Measurements from ENCODE around the gene ENOX1. TPM values are rescaled to one million over a fixed set of nuclear protein-coding genes. Genes with fewer than 3 reads are reported as not detected.

ENOX1 gene
- total RNA-seq, 1 donor from 2014 or later, result 0.60 TPM

GRCh38 chr13:43214124-43214523, 572.6 kb downstream of the ENOX1 start:
- no peak for TF ChIP-seq CTCF (IDR thresholded peaks at IDR 0.05; ENCODE audit: borderline replicate concordance)
- Histone ChIP-seq H3K27me3 (ENCODE audit: low read depth) (no peaks in the 10 kb centered on the region), H3K4me1 (no peaks in the 10 kb centered on the region), H3K27ac (replicated peaks) (no peak overlapping the region), H3K9me3 (replicated peaks) (no peaks in the 10 kb centered on the region), H3K36me3 (no peaks in the 10 kb centered on the region), H3K4me3 (no peak overlapping the region)
- intact Hi-C loops (cut with micrococcal nuclease), result no loop called here
- no peak for DNase-seq

- no peak for TF ChIP-seq CTCF (IDR thresholded peaks at IDR 0.05; ENCODE audit: borderline replicate concordance)
- Histone ChIP-seq H3K4me3 (no peak overlapping the region), H3K27me3 (ENCODE audit: low read depth) (no peaks in the 10 kb centered on the region), H3K27ac (replicated peaks) (no peak overlapping the region), H3K36me3 (no peaks in the 10 kb centered on the region), H3K4me1 (no peaks in the 10 kb centered on the region), H3K9me3 (replicated peaks) (peaks cover 15% of the 10 kb centered on the region)
- no peak for DNase-seq
- intact Hi-C loops (cut with micrococcal nuclease), result no loop called here
Measured at GRCh38 chr13:43206838-43207237, 579.9 kb downstream of the ENOX1 start.

- Histone ChIP-seq H3K4me1 (peaks cover 4% of the 10 kb centered on the region), H3K27me3 (ENCODE audit: low read depth) (no peaks in the 10 kb centered on the region), H3K36me3 (no peaks in the 10 kb centered on the region), H3K9me3 (replicated peaks) (peaks cover 15% of the 10 kb centered on the region), H3K4me3 (no peak overlapping the region), H3K27ac (replicated peaks) (no peak overlapping the region)
- no peak for DNase-seq
- TF ChIP-seq CTCF (IDR thresholded peaks at IDR 0.05; ENCODE audit: borderline replicate concordance), result no peak
- intact Hi-C loops (cut with micrococcal nuclease), result no loop called here
Measured at GRCh38 chr13:43205416-43205815, 581.4 kb downstream of the ENOX1 start.

- intact Hi-C loops (cut with micrococcal nuclease), result no loop called here
- no peak for DNase-seq
- TF ChIP-seq CTCF (IDR thresholded peaks at IDR 0.05; ENCODE audit: borderline replicate concordance), result no peak
Measured at GRCh38 chr13:43204591-43204990, 582.2 kb downstream of the ENOX1 start.

GRCh38 chr13:43203781-43204180, 583.0 kb downstream of the ENOX1 start:
- Histone ChIP-seq H3K27me3 (ENCODE audit: low read depth) (no peaks in the 10 kb centered on the region), H3K4me1 (peaks cover 8% of the 10 kb centered on the region), H3K36me3 (no peaks in the 10 kb centered on the region), H3K4me3 (no peak overlapping the region), H3K9me3 (replicated peaks) (peaks cover 15% of the 10 kb centered on the region), H3K27ac (replicated peaks) (no peak overlapping the region)
- intact Hi-C loops (cut with micrococcal nuclease), result no loop called here
- TF ChIP-seq CTCF (IDR thresholded peaks at IDR 0.05; ENCODE audit: borderline replicate concordance), result no peak
- no peak for DNase-seq

More at GRCh38 chr13:43204591-43204990, 582.2 kb downstream of the ENOX1 start:
- Histone ChIP-seq H3K27ac (replicated peaks) (no peak overlapping the region), H3K9me3 (replicated peaks) (peaks cover 15% of the 10 kb centered on the region), H3K4me1 (peaks cover 8% of the 10 kb centered on the region), H3K4me3 (no peak overlapping the region), H3K36me3 (no peaks in the 10 kb centered on the region), H3K27me3 (ENCODE audit: low read depth) (no peaks in the 10 kb centered on the region)

GRCh38 chr13:43200736-43201135, 586.0 kb downstream of the ENOX1 start:
- no peak for TF ChIP-seq CTCF (IDR thresholded peaks at IDR 0.05; ENCODE audit: borderline replicate concordance)
- no peak overlapping the region for H3K27ac ChIP-seq (replicated peaks)
- intact Hi-C loops (cut with micrococcal nuclease), result no loop called here

More at GRCh38 chr13:43200736-43201135, 586.0 kb downstream of the ENOX1 start:
- DNase-seq, result no peak
- H3K27me3 ChIP-seq (ENCODE audit: low read depth), result no peaks in the 10 kb centered on the region
- peaks cover 21% of the 10 kb centered on the region for H3K4me1 ChIP-seq
- no peak overlapping the region for H3K4me3 ChIP-seq
- peaks cover 15% of the 10 kb centered on the region for H3K9me3 ChIP-seq (replicated peaks)
- H3K36me3 ChIP-seq, result no peaks in the 10 kb centered on the region
